Hepatocyte (in vitro differentiated cells): ENCODE data around the gene KBTBD4.

Source experiments
- CTCF ChIP-seq: fragments of 200-600 bp; sonication (generic); IDR thresholded peaks from 2 replicates; pipeline ENCODE4 v1.5.1; 2016; ENCODE audit warnings: antibody characterized with exemption, mild to moderate bottlenecking; ENCODE audit not compliant: poor library complexity
- EZH2 ChIP-seq: fragments of 200-600 bp; sonication (generic); IDR thresholded peaks from 2 replicates; pipeline ENCODE4 v1.6.1; 2016; ENCODE audit warnings: antibody characterized with exemption, mild to moderate bottlenecking, borderline replicate concordance

- TF ChIP-seq CTCF: no peak
- no peak for TF ChIP-seq EZH2
Measured at GRCh38 chr11:47552056-47552565, 26.7 kb downstream of the KBTBD4 start.
